Hepatocyte (in vitro differentiated cells): ENCODE data around the gene OR8B4.

Experiments
- EZH2 ChIP-seq: fragments of 200-600 bp; sonication (generic); IDR thresholded peaks from 2 replicates; pipeline ENCODE4 v1.6.1; 2016; ENCODE audit warnings: antibody characterized with exemption, mild to moderate bottlenecking, borderline replicate concordance
- TF ChIP-seq, protein P1 (sequence below): fragments of 200-600 bp; sonication (generic); IDR thresholded peaks from 2 replicates; pipeline ENCODE4 v1.5.1; 2016; ENCODE audit warnings: antibody characterized with exemption, mild to moderate bottlenecking; ENCODE audit not compliant: poor library complexity

- TF ChIP-seq, protein P1, sequence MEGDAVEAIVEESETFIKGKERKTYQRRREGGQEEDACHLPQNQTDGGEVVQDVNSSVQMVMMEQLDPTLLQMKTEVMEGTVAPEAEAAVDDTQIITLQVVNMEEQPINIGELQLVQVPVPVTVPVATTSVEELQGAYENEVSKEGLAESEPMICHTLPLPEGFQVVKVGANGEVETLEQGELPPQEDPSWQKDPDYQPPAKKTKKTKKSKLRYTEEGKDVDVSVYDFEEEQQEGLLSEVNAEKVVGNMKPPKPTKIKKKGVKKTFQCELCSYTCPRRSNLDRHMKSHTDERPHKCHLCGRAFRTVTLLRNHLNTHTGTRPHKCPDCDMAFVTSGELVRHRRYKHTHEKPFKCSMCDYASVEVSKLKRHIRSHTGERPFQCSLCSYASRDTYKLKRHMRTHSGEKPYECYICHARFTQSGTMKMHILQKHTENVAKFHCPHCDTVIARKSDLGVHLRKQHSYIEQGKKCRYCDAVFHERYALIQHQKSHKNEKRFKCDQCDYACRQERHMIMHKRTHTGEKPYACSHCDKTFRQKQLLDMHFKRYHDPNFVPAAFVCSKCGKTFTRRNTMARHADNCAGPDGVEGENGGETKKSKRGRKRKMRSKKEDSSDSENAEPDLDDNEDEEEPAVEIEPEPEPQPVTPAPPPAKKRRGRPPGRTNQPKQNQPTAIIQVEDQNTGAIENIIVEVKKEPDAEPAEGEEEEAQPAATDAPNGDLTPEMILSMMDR = no peak
- TF ChIP-seq EZH2 = no peak
These were observed 18.2 kb upstream of the OR8B4 start for GRCh38 chr11:124442847-124443246.
